SK-N-SH (cell line): ENCODE results near the gene VASP.

ENCODE experiments used
- CTCF ChIP-seq: fragments of 200-600 bp; sonication (generic); IDR thresholded peaks from 2 replicates; pipeline ENCODE4 v1.6.1; 2017; ENCODE audit warnings: antibody characterized with exemption, mild to moderate bottlenecking, moderate library complexity
- EP300 ChIP-seq, 2 experiments: IDR thresholded peaks; 2 replicates each; pipeline versions ENCODE4 v1.4.0 to v1.6.1; 2012; ENCODE audit warnings: borderline replicate concordance in 1 of 2, low read depth in 1 of 2, low read length in 1 of 2
- EZH2phosphoT487 ChIP-seq: fragments of 200-600 bp; sonication (generic); IDR thresholded peaks from 2 replicates; pipeline ENCODE4 v1.6.1; 2017; ENCODE audit warnings: low read depth, mixed run types, mild to moderate bottlenecking, antibody characterized with exemption, moderate library complexity, borderline replicate concordance
- GABPA ChIP-seq: IDR thresholded peaks from 2 replicates; pipeline ENCODE4 v1.4.0; 2012; ENCODE audit warnings: low read depth, mild to moderate bottlenecking
- IRF3 ChIP-seq: fragments of 150-350 bp; IDR thresholded peaks from 2 replicates; pipeline ENCODE4 v1.6.1; 2016; ENCODE audit warnings: mild to moderate bottlenecking, low read depth, low read length
- MAX ChIP-seq: IDR thresholded peaks from 2 replicates; pipeline ENCODE4 v1.4.0; 2012; ENCODE audit warnings: low read depth
- MEF2A ChIP-seq: IDR thresholded peaks from 2 replicates; pipeline ENCODE4 v1.4.0; 2012; ENCODE audit warnings: low read depth, borderline replicate concordance
- MXI1 ChIP-seq: IDR thresholded peaks from 2 replicates; pipeline ENCODE4 v1.6.1; 2012; ENCODE audit warnings: mild to moderate bottlenecking, low read depth, low read length, improper control_type of control experiment
- POLR2AphosphoS5 ChIP-seq: IDR thresholded peaks from 2 replicates; pipeline ENCODE4 v1.6.1; 2012; ENCODE audit warnings: low read depth, low read length
- RCOR1 ChIP-seq: fragments of 150-350 bp; IDR thresholded peaks from 2 replicates; pipeline ENCODE4 v1.6.1; 2017; ENCODE audit warnings: antibody characterized with exemption, low read length
- REST ChIP-seq: IDR thresholded peaks from 2 replicates; pipeline ENCODE4 v1.6.1; 2012; ENCODE audit warnings: mild to moderate bottlenecking, low read depth, low read length, moderate library complexity
- RXRA ChIP-seq: IDR thresholded peaks from 2 replicates; pipeline ENCODE4 v1.4.0; 2012; ENCODE audit warnings: low read depth, mild to moderate bottlenecking, borderline replicate concordance
- SIN3A ChIP-seq: IDR thresholded peaks from 2 replicates; pipeline ENCODE4 v1.6.1; 2012; ENCODE audit warnings: low read depth, mild to moderate bottlenecking, low read length, moderate library complexity, borderline replicate concordance

- no peak for TF ChIP-seq EZH2phosphoT487
- no peak for TF ChIP-seq EP300 (IDR thresholded peaks at IDR 0.05; ENCODE audit: borderline replicate concordance in 1 of 2, low read depth in 1 of 2, low read length in 1 of 2)
- no peak for TF ChIP-seq IRF3
- no peak for TF ChIP-seq MEF2A
- TF ChIP-seq CTCF: no peak
- no peak for TF ChIP-seq RXRA
- TF ChIP-seq SIN3A: no peak
- TF ChIP-seq REST: no peak
- TF ChIP-seq RCOR1: no peak
- TF ChIP-seq GABPA: no peak
- no peak for TF ChIP-seq MAX
- no peak for TF ChIP-seq POLR2AphosphoS5
- no peak for TF ChIP-seq MXI1
Observed at GRCh38 chr19:45514376-45515051, 7.2 kb downstream of the VASP start.
